ENCODE results near the gene NOL7. TPM values are rescaled to one million over a fixed set of nuclear protein-coding genes. Genes with fewer than 3 reads are reported as not detected.

Gene NOL7
- total and polyA plus RNA-seq, 2 of the 8 experiments (the other 6 are each of a cell fraction or from before 2014, with no cell fraction given), result 16.4 to 70.4 TPM

- H3K27ac ChIP-seq (ENCODE audit: low read depth, low read length), result no peak overlapping the region
- DNase-seq (ENCODE audit: low read depth in 1 of 2, low spot score in 2 of 2), result no peak
Observed at GRCh38 chr6:13593720-13594119, 21.4 kb upstream of the NOL7 start.

More at GRCh38 chr6:13593720-13594119, 21.4 kb upstream of the NOL7 start:
- Histone ChIP-seq H3K23ac (ENCODE audit: insufficient read length) (no peak overlapping the region), H3K9ac (replicated peaks in 1 of 4; ENCODE audit: extremely low read depth in 1 of 4, low read depth in 3 of 4, low read length in 3 of 4) (no peak overlapping the region), H3K4me3 (ENCODE audit: extremely low read depth in 1 of 4, insufficient read depth in 2 of 4, low read depth in 3 of 4, low read length in 4 of 4) (no peak overlapping the region), H2BK120ac (replicated peaks; ENCODE audit: low read depth, low read length) (no peak overlapping the region), H3K9me3 (ENCODE audit: insufficient read depth in 2 of 2, low read depth in 1 of 2, low read length in 1 of 2) (no peaks in the 10 kb centered on the region), H3K27me3 (replicated peaks in 1 of 4; ENCODE audit: control insufficient read depth in 3 of 4, extremely low read depth in 1 of 4, insufficient read depth in 3 of 4, low read length in 3 of 4) (no peaks in the 10 kb centered on the region), H3K79me2 (ENCODE audit: control insufficient read depth in 1 of 2, insufficient read depth in 2 of 2, low read length in 2 of 2) (no peaks in the 10 kb centered on the region), H3K4me2 (ENCODE audit: insufficient read depth in 1 of 2, low read depth in 2 of 2, low read length in 2 of 2) (no peak overlapping the region), H4K20me1 (replicated peaks in 1 of 2; ENCODE audit: control insufficient read depth in 1 of 2, insufficient read depth in 2 of 2, low read length in 2 of 2) (peaks cover 0 to 7% of the 10 kb centered on the region in 2 experiments), H3K56ac (replicated peaks; ENCODE audit: insufficient read length, low read depth, low read length) (no peak overlapping the region), H4K8ac (ENCODE audit: extremely low read depth, insufficient read depth, low read length) (no peak overlapping the region), H2AFZ (ENCODE audit: low read length) (no peak overlapping the region), H3K4me1 (replicated peaks in 1 of 4; ENCODE audit: control insufficient read depth in 3 of 4, insufficient read depth in 4 of 4, low read length in 3 of 4) (no peaks in the 10 kb centered on the region; a peak in 2 of 7 replicates), H2BK5ac (ENCODE audit: low read depth, low read length) (no peak overlapping the region), H2BK15ac (ENCODE audit: low read length) (no peak overlapping the region), H2BK12ac (ENCODE audit: low read depth, low read length) (no peak overlapping the region), H3K79me1 (ENCODE audit: low read depth, low read length) (0 out of 2 replicates have a peak, but pooled peaks cover 3% of the 10 kb centered on the region), H2BK20ac (ENCODE audit: low read length) (no peak overlapping the region), H3K4ac (replicated peaks; ENCODE audit: insufficient read length, low read depth, low read length) (no peak overlapping the region), H2AK5ac (ENCODE audit: low read depth, low read length) (no peak overlapping the region), H3K18ac (ENCODE audit: extremely low read depth, low read length) (no peak overlapping the region), H4K91ac (replicated peaks; ENCODE audit: insufficient read length, low read length) (no peak overlapping the region), H3K23me2 (ENCODE audit: low read depth, low read length) (peaks cover 6% of the 10 kb centered on the region; the same call in 1 of the 2 replicates), H4K5ac (ENCODE audit: insufficient read length, low read depth, low read length) (no peak overlapping the region), H3K36me3 (ENCODE audit: control insufficient read depth in 2 of 4, insufficient read depth in 4 of 4, low read length in 3 of 4) (peaks cover 0 to 24% (median 2%) of the 10 kb centered on the region in 4 experiments; a peak in 3 of 8 replicates), H3K14ac (ENCODE audit: insufficient read length) (no peak overlapping the region)
- TF ChIP-seq EGR1 (IDR thresholded peaks at IDR 0.05; ENCODE audit: borderline replicate concordance, low read depth, low read length), result no peak
- no peak for TF ChIP-seq CREB1 (IDR thresholded peaks at IDR 0.05)
- no peak for TF ChIP-seq BRCA1 (IDR thresholded peaks at IDR 0.05; ENCODE audit: low read depth, low read length)
- TF ChIP-seq, protein P1, sequence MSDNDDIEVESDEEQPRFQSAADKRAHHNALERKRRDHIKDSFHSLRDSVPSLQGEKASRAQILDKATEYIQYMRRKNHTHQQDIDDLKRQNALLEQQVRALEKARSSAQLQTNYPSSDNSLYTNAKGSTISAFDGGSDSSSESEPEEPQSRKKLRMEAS (IDR thresholded peaks at IDR 0.05), result no peak
- no peak for TF ChIP-seq HDAC6 (IDR thresholded peaks at IDR 0.05; ENCODE audit: low read depth, low read length)
- TF ChIP-seq PHF8 (conservative IDR thresholded peaks at IDR 0.05; ENCODE audit: low read depth, low read length), result no peak
- TF ChIP-seq CBX8 (IDR thresholded peaks at IDR 0.05; ENCODE audit: borderline replicate concordance, low read depth, low read length), result no peak
- no peak for FAIRE-seq
- ChIA-PET POLR2A (ENCODE audit: partially characterized antibody) (interaction anchor here (2.4 to 3.1 kb wide), 3 partner anchors 11 to 22 kb away, joined by 7 to 13 read pairs (median 10); partner anchors contain the start of genes NOL7 and SIRT5), CTCF (ENCODE audit: partially characterized antibody) (interaction anchor here (0.5 to 2.7 kb wide), 4 partner anchors 18 to 271 kb away, joined by 3 to 13 read pairs (median 4); partner anchors contain the start of gene SIRT5)
- WGBS, 2 experiments (ENCODE audit: extremely low coverage in 1 of 2, insufficient coverage in 1 of 2, insufficient read length in 1 of 2, insufficient replicate concordance in 2 of 2, low coverage in 1 of 2, low lambda C conversion rate in 2 of 2, missing lambda C conversion rate in 1 of 2), result 89% methylated on average over 6 of the region's 6 CpGs; no CpG with 5 or more reads in 1 of the 2 experiments
